ENCODE data around the gene BTD. TPM values are rescaled to one million over a fixed set of nuclear protein-coding genes. Genes with fewer than 3 reads are reported as not detected.

BTD gene
- total RNA-seq, 2 donors from 2014 or later = 17.3 to 21.2 TPM

DNA sequence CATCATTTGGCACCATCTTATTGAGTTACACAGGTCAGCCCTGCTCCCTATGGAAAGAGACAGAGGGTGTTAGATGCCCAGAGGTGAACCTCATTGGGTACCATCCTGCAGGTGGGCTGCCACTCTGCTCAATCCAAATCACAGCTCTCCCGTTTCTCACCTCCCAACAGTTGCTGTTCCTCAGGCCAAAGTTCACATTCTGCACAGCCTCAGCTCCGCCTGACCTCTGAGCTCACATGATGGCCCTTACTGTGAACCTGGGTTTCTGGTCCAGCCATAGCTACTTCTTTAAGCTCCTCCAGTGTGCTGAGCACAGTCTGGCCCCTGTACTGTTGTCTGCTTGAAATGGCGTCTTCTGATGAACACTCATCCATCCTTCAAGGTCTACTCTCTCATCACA, 47.8 kb downstream of the BTD start:
- DNase-seq (no peak), ATAC-seq (no peak)
- Mint-ChIP-seq H3K4me1 (peaks cover 36% of the 10 kb centered on the region), H3K4me3 (peak overlapping the region; percentile 71), H3K27me3 (no peaks in the 10 kb centered on the region), H3K27ac (no peak overlapping the region), H3K36me3 (ENCODE audit: low read depth) (peaks cover 4% of the 10 kb centered on the region)
- H3K9me3 ChIP-seq (ENCODE audit: control insufficient read depth, low read length, poor library complexity, severe bottlenecking) = no peaks in the 10 kb centered on the region

DNA sequence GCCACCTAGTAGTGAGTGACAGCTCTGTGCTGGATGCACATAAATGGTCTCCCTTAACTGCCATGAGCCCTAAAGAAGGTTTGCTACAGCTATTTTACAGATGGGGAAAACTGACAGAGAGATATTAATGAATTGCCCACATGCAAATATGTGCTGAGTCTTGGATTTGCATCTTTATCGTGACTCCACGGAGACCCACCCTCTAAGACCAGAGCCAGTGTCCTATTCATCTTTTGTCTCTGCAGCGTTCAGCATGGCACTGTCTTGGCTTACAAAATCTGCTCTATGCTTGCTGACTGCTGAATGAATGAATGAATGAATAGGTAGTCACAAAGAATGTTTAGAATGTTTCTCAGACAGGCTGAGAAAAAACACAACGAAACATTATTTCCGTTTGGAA, 48.3 kb downstream of the BTD start:
- Mint-ChIP-seq H3K4me3 (no peak overlapping the region), H3K36me3 (ENCODE audit: low read depth) (peaks cover 4% of the 10 kb centered on the region), H3K27ac (no peak overlapping the region), H3K4me1 (peaks cover 36% of the 10 kb centered on the region), H3K27me3 (no peaks in the 10 kb centered on the region)
- ATAC-seq (no peak), DNase-seq (no peak)
- no peaks in the 10 kb centered on the region for H3K9me3 ChIP-seq (ENCODE audit: control insufficient read depth, low read length, poor library complexity, severe bottlenecking)

DNA sequence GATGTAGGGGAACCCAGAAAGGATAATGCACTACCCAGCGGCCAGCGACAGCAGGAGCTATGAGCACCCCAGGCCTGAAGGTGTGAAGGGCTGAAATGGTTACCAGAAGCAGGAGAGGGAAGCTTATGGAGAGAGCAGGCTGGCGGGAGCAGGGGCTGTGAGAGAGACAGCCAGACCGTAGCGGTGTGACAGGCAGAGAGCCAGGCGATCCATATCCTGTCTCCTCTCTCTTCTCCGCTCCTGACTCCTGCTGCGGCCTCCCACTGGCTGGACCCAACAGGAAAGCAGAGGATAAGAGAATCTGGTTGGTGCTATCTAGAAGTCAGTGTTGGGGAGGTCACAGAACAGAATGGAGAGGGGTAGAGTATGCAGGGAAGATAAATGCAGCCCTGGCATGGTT, 49.9 kb downstream of the BTD start:
- Mint-ChIP-seq H3K4me3 (no peak overlapping the region), H3K36me3 (ENCODE audit: low read depth) (peaks cover 4% of the 10 kb centered on the region), H3K4me1 (peaks cover 30% of the 10 kb centered on the region), H3K27ac (no peak overlapping the region), H3K27me3 (no peaks in the 10 kb centered on the region)
- no peak for ATAC-seq
- no peak for DNase-seq
- peaks cover 10% of the 10 kb centered on the region for H3K9me3 ChIP-seq (ENCODE audit: control insufficient read depth, low read length, poor library complexity, severe bottlenecking)

DNA sequence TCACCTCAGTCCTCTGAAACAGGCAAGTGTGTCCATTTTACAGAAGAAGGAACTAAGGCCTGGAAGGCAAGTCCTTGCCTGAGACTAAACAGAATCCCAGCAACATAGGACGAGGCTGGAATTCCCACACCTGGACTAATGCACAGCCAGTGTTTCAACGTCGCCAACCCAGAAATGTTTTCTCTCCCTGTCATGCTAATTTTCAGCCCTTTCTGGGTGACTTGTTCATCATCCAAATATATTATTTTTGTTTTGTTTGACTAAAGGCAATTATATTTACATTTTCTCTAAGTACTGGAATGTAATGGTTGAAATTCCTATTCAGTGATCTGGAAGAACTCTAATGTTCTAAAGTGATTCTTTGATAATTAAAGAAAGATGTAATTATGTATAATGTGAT, 51.8 kb downstream of the BTD start:
- H3K27me3 Mint-ChIP-seq = no peaks in the 10 kb centered on the region
- H3K4me3 Mint-ChIP-seq = no peak overlapping the region
- peaks cover 13% of the 10 kb centered on the region for H3K9me3 ChIP-seq (ENCODE audit: control insufficient read depth, low read length, poor library complexity, severe bottlenecking)
- peaks cover 4% of the 10 kb centered on the region for H3K36me3 Mint-ChIP-seq (ENCODE audit: low read depth)
- H3K27ac Mint-ChIP-seq = no peak overlapping the region
- ATAC-seq (no peak), DNase-seq (no peak)
- H3K4me1 Mint-ChIP-seq = peaks cover 14% of the 10 kb centered on the region

DNA sequence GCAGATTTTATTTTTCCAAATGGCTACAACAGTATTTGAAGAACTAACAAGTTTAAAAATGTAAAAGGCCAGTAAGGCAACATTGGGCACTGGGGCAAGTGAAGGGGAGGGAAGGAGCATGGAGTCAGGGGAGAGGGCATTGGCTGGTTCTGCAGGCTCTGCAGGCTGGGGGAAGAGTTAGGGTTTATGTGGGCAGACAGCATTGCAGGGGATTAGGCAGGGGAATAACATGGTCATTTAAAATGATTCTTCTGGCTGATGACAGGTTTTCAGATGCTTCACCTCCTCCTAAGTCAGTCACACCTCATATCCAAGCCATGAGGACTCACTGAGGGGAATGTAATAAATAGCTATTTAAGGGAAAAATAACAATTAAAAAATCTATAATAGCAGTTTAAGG, 52.6 kb downstream of the BTD start:
- Mint-ChIP-seq H3K27me3 (no peaks in the 10 kb centered on the region), H3K4me1 (peaks cover 8% of the 10 kb centered on the region), H3K27ac (no peak overlapping the region), H3K4me3 (no peak overlapping the region), H3K36me3 (ENCODE audit: low read depth) (peaks cover 4% of the 10 kb centered on the region)
- H3K9me3 ChIP-seq (ENCODE audit: control insufficient read depth, low read length, poor library complexity, severe bottlenecking) = peaks cover 13% of the 10 kb centered on the region
- no peak for ATAC-seq
- DNase-seq = no peak

DNA sequence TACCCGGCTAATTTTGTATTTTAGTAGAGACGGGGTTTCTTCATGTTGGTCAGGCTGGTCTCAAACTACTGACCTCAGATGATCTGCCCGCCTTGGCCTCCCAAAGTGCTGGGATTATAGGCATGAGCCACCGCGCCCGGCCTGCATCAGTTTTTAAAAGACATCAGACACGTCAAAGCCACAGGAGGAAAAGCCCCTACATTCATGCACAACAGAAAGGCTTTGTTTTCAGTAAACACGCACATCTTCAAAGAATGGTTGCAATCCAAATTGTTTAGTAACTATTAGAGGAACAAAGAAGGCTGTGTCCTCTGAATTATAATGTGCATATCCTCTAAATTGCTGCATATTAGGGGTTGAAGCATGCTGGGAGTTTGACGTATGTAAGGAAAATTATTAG, 53.3 kb downstream of the BTD start:
- ATAC-seq = no peak
- no peaks in the 10 kb centered on the region for H3K27me3 Mint-ChIP-seq
- no peak for DNase-seq
- H3K27ac Mint-ChIP-seq = no peak overlapping the region
- H3K4me1 Mint-ChIP-seq = peaks cover 6% of the 10 kb centered on the region
- no peak overlapping the region for H3K4me3 Mint-ChIP-seq
- H3K9me3 ChIP-seq (ENCODE audit: control insufficient read depth, low read length, poor library complexity, severe bottlenecking) = peaks cover 13% of the 10 kb centered on the region
- peaks cover 4% of the 10 kb centered on the region for H3K36me3 Mint-ChIP-seq (ENCODE audit: low read depth)

DNA sequence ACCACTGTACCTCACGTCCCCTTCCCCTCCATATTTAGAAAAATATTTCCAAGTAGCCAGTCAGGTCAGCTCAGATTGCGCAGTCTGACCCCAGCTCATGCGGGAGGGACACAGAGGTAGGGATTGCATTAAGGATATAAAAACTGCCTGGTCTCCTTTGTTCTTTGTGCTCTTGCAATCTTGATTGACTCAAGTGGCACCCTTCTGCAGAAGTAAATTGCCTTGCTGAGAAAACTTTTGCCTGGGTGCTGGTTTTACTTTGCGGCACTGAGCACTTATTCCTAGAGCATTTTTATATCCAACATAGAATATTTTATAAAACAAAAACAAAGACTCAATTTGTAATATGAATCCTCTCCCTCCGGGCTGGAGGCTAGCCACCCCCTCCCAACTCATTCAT, 54.8 kb downstream of the BTD start:
- H3K27ac Mint-ChIP-seq = no peak overlapping the region
- no peak overlapping the region for H3K4me3 Mint-ChIP-seq
- ATAC-seq (no peak), DNase-seq (no peak)
- H3K36me3 Mint-ChIP-seq (ENCODE audit: low read depth) = peaks cover 3% of the 10 kb centered on the region
- peaks cover 5% of the 10 kb centered on the region for H3K4me1 Mint-ChIP-seq
- H3K27me3 Mint-ChIP-seq = no peaks in the 10 kb centered on the region
- peaks cover 13% of the 10 kb centered on the region for H3K9me3 ChIP-seq (ENCODE audit: control insufficient read depth, low read length, poor library complexity, severe bottlenecking)

DNA sequence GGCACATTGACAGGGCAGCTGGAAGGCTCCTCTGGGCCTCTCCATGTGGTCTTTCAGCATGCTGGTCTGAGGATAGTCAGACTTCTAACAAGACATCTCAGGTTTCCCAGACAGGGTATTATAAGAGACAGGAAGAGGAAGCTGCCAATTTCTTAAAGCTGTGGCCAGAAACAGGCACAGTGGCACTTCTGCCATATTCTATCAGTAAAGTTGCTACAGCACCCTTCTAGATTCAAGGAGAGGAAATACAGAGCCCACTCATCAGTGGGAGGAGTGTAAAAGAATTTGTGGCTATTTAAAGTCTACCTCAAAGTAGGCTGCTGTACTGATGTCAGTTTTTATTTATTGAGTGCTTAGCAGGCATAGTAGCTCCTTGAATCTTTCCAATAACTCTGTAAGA, 55.5 kb downstream of the BTD start:
- H3K4me3 Mint-ChIP-seq = no peak overlapping the region
- peaks cover 5% of the 10 kb centered on the region for H3K4me1 Mint-ChIP-seq
- DNase-seq (no peak), ATAC-seq (no peak)
- no peak overlapping the region for H3K27ac Mint-ChIP-seq
- H3K36me3 Mint-ChIP-seq (ENCODE audit: low read depth) = no peaks in the 10 kb centered on the region
- H3K27me3 Mint-ChIP-seq = no peaks in the 10 kb centered on the region
- peaks cover 13% of the 10 kb centered on the region for H3K9me3 ChIP-seq (ENCODE audit: control insufficient read depth, low read length, poor library complexity, severe bottlenecking)

DNA sequence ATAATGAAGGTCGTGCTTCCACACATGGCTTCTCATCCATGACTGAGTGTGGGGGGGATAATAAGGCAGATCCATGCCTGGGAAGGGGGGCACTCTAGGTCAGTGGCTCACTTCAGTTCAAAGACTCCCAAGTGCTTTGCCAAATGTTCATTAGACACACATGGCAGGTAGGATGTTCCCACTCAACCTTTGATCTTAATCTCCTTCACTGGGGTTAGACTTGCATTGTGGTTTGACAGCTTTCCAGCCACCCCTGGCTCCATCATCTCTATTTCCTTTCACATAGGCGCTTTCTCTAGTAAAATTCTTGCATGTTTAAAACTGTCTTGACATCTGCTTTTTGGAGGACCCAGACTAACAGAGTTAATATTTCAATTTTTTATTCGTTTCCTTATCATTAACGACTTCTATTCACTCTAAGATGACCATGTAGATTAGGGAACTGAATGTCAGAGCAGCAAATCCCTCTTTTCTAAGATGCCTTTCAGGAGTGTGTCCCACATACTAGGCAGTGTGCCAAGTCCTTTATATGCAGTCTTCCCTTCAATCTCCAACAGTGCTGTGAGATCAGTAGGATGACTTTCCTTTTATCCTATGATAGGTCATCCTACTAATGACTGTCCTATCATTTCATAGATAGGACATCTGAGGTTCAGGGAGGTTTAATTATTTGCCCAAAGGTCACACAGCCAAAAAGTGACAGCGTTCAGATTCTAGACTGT, 57.9 kb downstream of the BTD start:
- ATAC-seq (no peak), DNase-seq (no peak)
- no peak overlapping the region for H3K27ac Mint-ChIP-seq
- no peaks in the 10 kb centered on the region for H3K36me3 Mint-ChIP-seq (ENCODE audit: low read depth)
- peaks cover 13% of the 10 kb centered on the region for H3K9me3 ChIP-seq (ENCODE audit: control insufficient read depth, low read length, poor library complexity, severe bottlenecking)
- peaks cover 5% of the 10 kb centered on the region for H3K4me1 Mint-ChIP-seq
- no peaks in the 10 kb centered on the region for H3K27me3 Mint-ChIP-seq
- no peak overlapping the region for H3K4me3 Mint-ChIP-seq

DNA sequence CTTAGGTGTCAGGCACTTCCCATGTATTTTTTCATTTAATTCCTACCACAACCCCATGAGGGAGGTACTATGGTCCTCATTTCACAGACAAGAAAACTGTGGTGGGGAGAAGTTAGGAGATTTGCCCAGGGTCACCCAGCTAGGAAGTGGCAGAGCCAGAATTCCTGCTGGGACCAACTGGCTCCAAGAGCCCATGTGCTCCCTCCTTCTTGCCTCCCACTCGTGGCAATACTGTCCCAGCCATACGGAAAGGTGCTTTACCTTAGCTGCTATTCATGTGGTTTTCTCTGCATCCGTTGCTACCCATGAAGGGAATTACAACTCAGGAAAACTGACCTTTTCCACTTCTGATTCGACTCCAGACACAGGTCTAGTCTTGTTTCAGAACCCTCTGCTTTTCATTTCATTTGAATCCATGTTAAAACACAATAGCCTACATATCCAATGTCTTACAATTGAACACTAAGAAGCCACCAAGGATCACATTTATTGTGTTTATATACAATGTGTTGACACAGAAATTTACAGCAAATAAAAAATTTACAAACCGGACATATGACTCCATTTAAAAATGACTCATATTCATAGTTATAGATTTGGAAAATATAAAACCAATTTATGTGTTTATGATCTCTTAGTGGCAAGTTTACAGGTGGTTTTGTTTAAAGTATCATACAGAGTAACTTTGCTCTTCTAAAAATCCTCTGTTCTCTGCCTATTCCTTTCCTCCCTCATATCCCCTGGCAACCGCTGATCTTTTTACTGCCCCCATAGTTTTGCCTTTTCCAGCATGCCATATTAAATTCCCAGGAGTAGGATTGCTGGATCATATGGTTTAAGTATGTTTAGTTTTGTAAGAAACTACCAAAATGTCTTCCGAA, 58.8 kb downstream of the BTD start:
- Mint-ChIP-seq H3K36me3 (ENCODE audit: low read depth) (no peaks in the 10 kb centered on the region), H3K4me1 (peaks cover 5% of the 10 kb centered on the region), H3K27me3 (no peaks in the 10 kb centered on the region), H3K27ac (no peak overlapping the region), H3K4me3 (no peak overlapping the region)
- DNase-seq = no peak
- H3K9me3 ChIP-seq (ENCODE audit: control insufficient read depth, low read length, poor library complexity, severe bottlenecking) = peaks cover 13% of the 10 kb centered on the region
- ATAC-seq = no peak

DNA sequence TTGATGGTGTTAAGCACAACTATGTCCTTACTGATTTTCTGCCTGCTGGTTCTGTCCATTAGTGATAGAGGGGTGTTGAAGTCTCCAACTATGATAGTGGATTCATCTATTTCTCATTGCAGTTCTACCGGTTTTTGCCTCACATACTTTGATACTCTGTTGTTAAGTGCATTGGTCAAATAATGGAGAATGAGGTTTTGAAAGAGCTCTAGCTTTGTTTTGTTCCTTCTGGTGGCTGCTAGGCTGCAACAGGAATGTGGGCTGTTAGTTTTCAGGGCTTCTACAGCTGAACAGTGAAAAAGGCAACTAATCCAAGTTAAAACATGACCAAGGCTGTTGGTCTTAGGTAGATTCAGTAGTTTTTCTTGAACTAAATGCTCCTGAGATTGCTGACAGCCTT, 62.6 kb downstream of the BTD start:
- no peak overlapping the region for H3K27ac Mint-ChIP-seq
- no peak for DNase-seq
- H3K4me3 Mint-ChIP-seq = no peak overlapping the region
- peaks cover 4% of the 10 kb centered on the region for H3K36me3 Mint-ChIP-seq (ENCODE audit: low read depth)
- ATAC-seq = no peak
- H3K27me3 Mint-ChIP-seq = no peaks in the 10 kb centered on the region
- no peaks in the 10 kb centered on the region for H3K9me3 ChIP-seq (ENCODE audit: control insufficient read depth, low read length, poor library complexity, severe bottlenecking)
- peaks cover 16% of the 10 kb centered on the region for H3K4me1 Mint-ChIP-seq

DNA sequence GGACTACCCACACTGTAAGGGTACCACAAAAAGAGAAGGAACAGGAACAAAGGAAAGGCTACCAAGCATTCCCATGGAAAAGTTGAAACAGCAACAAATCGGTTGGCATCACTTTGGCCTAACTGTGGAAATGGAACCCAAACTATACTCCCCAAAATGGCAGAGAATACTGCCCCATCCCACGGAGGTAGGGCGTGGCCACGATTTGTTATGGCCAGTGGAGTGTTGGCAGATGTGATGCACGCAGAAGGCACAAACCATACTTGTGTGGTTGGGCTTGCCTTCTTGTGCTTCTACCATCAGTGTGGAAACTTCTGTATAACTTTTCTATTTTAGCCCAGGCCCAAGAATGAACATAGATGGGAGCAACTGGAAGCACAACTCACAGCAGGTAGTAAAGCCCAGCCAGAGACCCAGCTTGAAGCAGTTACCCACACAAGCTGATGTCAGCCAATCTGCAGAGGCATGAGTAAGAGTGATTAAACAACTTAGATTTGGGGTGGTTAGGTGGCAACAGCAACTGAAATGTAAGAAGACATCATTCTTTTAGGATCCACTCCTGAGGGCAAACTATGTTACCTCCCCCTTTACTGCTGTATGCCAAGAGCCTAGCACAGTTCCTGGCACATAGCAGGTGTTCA, 64.1 kb downstream of the BTD start:
- no peak for ATAC-seq
- H3K36me3 Mint-ChIP-seq (ENCODE audit: low read depth) = peaks cover 11% of the 10 kb centered on the region
- H3K4me1 Mint-ChIP-seq = peaks cover 13% of the 10 kb centered on the region
- no peak overlapping the region for H3K4me3 Mint-ChIP-seq
- no peaks in the 10 kb centered on the region for H3K27me3 Mint-ChIP-seq
- no peaks in the 10 kb centered on the region for H3K9me3 ChIP-seq (ENCODE audit: control insufficient read depth, low read length, poor library complexity, severe bottlenecking)
- H3K27ac Mint-ChIP-seq = peak overlapping the region; percentile 90
- no peak for DNase-seq

DNA sequence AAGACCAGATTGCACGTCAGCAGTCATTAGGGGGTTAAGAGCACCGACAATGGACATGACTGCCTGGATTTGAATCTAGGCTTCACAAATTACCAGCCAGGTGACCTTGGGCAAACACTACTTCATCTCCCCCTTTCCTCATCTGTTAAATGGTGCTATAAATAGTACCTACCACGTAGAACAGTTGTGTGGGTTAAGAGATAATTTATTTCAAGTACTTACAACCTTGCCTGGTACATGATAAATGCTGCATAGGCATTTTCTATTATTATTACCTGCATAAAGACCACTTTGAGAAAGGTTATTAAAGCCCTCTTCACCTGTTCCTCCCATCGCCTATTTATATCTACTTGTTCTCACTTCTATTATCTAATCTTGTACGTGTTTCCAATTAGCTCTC, 64.7 kb downstream of the BTD start:
- peaks cover 12% of the 10 kb centered on the region for H3K36me3 Mint-ChIP-seq (ENCODE audit: low read depth)

More for the DNA sequence above, 64.7 kb downstream of the BTD start:
- no peak for ATAC-seq
- no peaks in the 10 kb centered on the region for H3K9me3 ChIP-seq (ENCODE audit: control insufficient read depth, low read length, poor library complexity, severe bottlenecking)
- Mint-ChIP-seq H3K4me3 (no peak overlapping the region), H3K4me1 (peaks cover 13% of the 10 kb centered on the region), H3K27ac (peak overlapping the region; percentile 90), H3K27me3 (no peaks in the 10 kb centered on the region)
- no peak for DNase-seq

Measured in T-helper 17 cell (primary cell).